Measurements from ENCODE around the gene IMPG1.
"Not testable (repeated sequence)": the region's sequence is repeated elsewhere in the genome, so short reads cannot be mapped to it uniquely, and the experiment has no call there.

Gene IMPG1

GRCh38 chr6:75947935-75948334 is 124.5 kb downstream of the IMPG1 start:
- no peak for DNase-seq

GRCh38 chr6:75946146-75946831 is 126.2 kb downstream of the IMPG1 start:
- DNase-seq: no peak

- DNase-seq: no peak
These were observed 129.1 kb downstream of the IMPG1 start for GRCh38 chr6:75943381-75943780.

- DNase-seq: no peak
These were observed 131.0 kb downstream of the IMPG1 start for GRCh38 chr6:75941509-75941908.

GRCh38 chr6:75940564-75940963 is 131.9 kb downstream of the IMPG1 start:
- DNase-seq: no peak

- no peak for DNase-seq
These were observed 134.6 kb downstream of the IMPG1 start for GRCh38 chr6:75937846-75938245.

GRCh38 chr6:75936682-75937081 is 135.8 kb downstream of the IMPG1 start:
- DNase-seq: no peak

GRCh38 chr6:75935473-75935793 is 137.0 kb downstream of the IMPG1 start:
- no peak for DNase-seq

- DNase-seq: no peak
These were observed 137.6 kb downstream of the IMPG1 start for GRCh38 chr6:75934643-75935472.

GRCh38 chr6:75933387-75933975 is 139.0 kb downstream of the IMPG1 start:
- no peak for DNase-seq

GRCh38 chr6:75932067-75932466 is 140.4 kb downstream of the IMPG1 start:
- DNase-seq: no peak

GRCh38 chr6:75931011-75931680 is 141.3 kb downstream of the IMPG1 start:
- DNase-seq: no peak

GRCh38 chr6:75926293-75927168 is 145.9 kb downstream of the IMPG1 start:
- no peak for DNase-seq

- no peak for DNase-seq
These were observed 150.2 kb downstream of the IMPG1 start for GRCh38 chr6:75922226-75922625.

GRCh38 chr6:75913040-75913439 is 159.4 kb downstream of the IMPG1 start:
- DNase-seq: no peak

- DNase-seq: no peak
These were observed 165.0 kb downstream of the IMPG1 start for GRCh38 chr6:75907444-75907843.

- DNase-seq: no peak
These were observed 165.6 kb downstream of the IMPG1 start for GRCh38 chr6:75906871-75907270.

GRCh38 chr6:75905129-75905528 is 167.3 kb downstream of the IMPG1 start:
- DNase-seq: not testable (repeated sequence)

GRCh38 chr6:75900216-75900615 is 172.2 kb downstream of the IMPG1 start:
- not testable (repeated sequence) for DNase-seq

- no peak for DNase-seq
These were observed 175.9 kb downstream of the IMPG1 start for GRCh38 chr6:75896526-75896925.

GRCh38 chr6:75893776-75894152 is 178.7 kb downstream of the IMPG1 start:
- no peak for DNase-seq

GRCh38 chr6:75893058-75893775 is 179.2 kb downstream of the IMPG1 start:
- DNase-seq: no peak

Data from activated CD8-positive, alpha-beta memory T cell treated with anti-CD3 and anti-CD28 coated beads, Interleukin-2, amount 50 U/mL, for 4 hours (primary cell).